GM12878 (cell line): ENCODE measurements around the gene CAMK2A. TPM values are rescaled to one million over a fixed set of nuclear protein-coding genes. Genes with fewer than 3 reads are reported as not detected.

Source experiments
- ATAC-seq: fragments of 200-7000 bp; cut with Tn5 transposase; 3 replicates; pipeline ENCODE4 v1.9.1; 2020; ENCODE audit warnings: mild to moderate bottlenecking, moderate library complexity
- BruUV-seq: library from RNA; stranded (reverse); fragments of 400-500 nt; replicated peaks from 2 replicates; lab custom pipeline; 2021; lab: Mats Ljungman, UMichigan
- CTCF ChIA-PET: fragments of 300-600 bp; sonication (Branson Sonifier 250); formaldehyde crosslinking; extraction: SDS; loops from one replicate; lab custom pipeline; 2021; ENCODE audit warnings: inconsistent platforms; lab: Yijun Ruan, JAX
- POLR2A ChIA-PET: fragments of 350-600 bp; formaldehyde crosslinking; extraction: SDS; loops from one replicate; lab custom pipeline; 2021; ENCODE audit warnings: inconsistent platforms; lab: Charles Lee
- RAD21 ChIA-PET: fragments of 300-600 bp; sonication (Branson Sonifier 250); formaldehyde crosslinking; loops from one replicate; lab custom pipeline; 2023; ENCODE audit warnings: antibody characterized with exemption; ENCODE audit not compliant: unreplicated experiment; lab: Charles Lee
- SMC1A ChIA-PET: fragments of 300-600 bp; sonication (Branson Sonifier 250); formaldehyde crosslinking; loops from one replicate; lab custom pipeline; 2023; ENCODE audit not compliant: unreplicated experiment, uncharacterized antibody; lab: Charles Lee
- DNase-seq: peaks from one replicate; pipeline ENCODE4 v3.0.0-alpha.2; 2011; ENCODE audit warnings: low read depth, low spot score
- FAIRE-seq: peaks from 3 replicates; lab custom pipeline; 2011; peaks lifted over from hg19 to GRCh38; lab: Jason Lieb, UNC
- H2AFZ ChIP-seq: 2 replicates; pipeline ENCODE4 v1.6.0; 2011; ENCODE audit warnings: low read depth, low read length, control low read depth; ENCODE audit not compliant: control insufficient read depth
- H3K27ac ChIP-seq: 2 replicates; pipeline ENCODE4 v1.5.1; 2011; ENCODE audit warnings: control low read depth; ENCODE audit not compliant: control insufficient read depth, insufficient read depth
- H3K27me3 ChIP-seq, 2 experiments: replicated peaks in 1 of 2; 2 replicates each; pipeline versions ENCODE4 v1.6.0 to v1.6.1; 2011; ENCODE audit warnings: low read length in 1 of 2; ENCODE audit not compliant: control insufficient read depth in 2 of 2, insufficient read depth in 2 of 2
- H3K36me3 ChIP-seq, 2 experiments: 2 replicates each; pipeline ENCODE4 v1.5.1; 2011; ENCODE audit warnings: low read length in 1 of 2; ENCODE audit not compliant: control insufficient read depth in 2 of 2, insufficient read depth in 2 of 2
- H3K4me1 ChIP-seq: 2 replicates; pipeline ENCODE4 v1.6.1; 2011; ENCODE audit warnings: mild to moderate bottlenecking, low read length, moderate library complexity, mixed read lengths; ENCODE audit not compliant: control insufficient read depth, insufficient read depth
- H3K4me2 ChIP-seq: 2 replicates; pipeline ENCODE4 v1.6.0; 2011; ENCODE audit warnings: control low read depth; ENCODE audit not compliant: control insufficient read depth, insufficient read depth
- H3K4me3 ChIP-seq: fragments of 200-600 bp; sonication (generic); 2 replicates; pipeline ENCODE4 v1.5.1; 2016
- H3K79me2 ChIP-seq: 2 replicates; pipeline ENCODE4 v1.6.0; 2011; ENCODE audit warnings: low read length; ENCODE audit not compliant: control insufficient read depth, insufficient read depth
- H3K9ac ChIP-seq: 2 replicates; pipeline ENCODE4 v1.8.0; 2011; ENCODE audit warnings: low read length, control low read depth, mixed read lengths; ENCODE audit not compliant: control insufficient read depth, insufficient read depth
- H3K9me3 ChIP-seq: replicated peaks from 3 replicates; pipeline ENCODE4 v1.5.1; 2011; ENCODE audit warnings: mild to moderate bottlenecking, low read length; ENCODE audit not compliant: control insufficient read depth, insufficient read depth
- H4K20me1 ChIP-seq: 2 replicates; pipeline ENCODE4 v1.6.0; 2011; ENCODE audit not compliant: control insufficient read depth, insufficient read depth
- HDGF ChIP-seq: fragments of 450-650 bp; IDR thresholded peaks from 2 replicates; pipeline ENCODE4 v1.6.1; 2016; ENCODE audit warnings: antibody characterized with exemption
- MTA3 ChIP-seq: IDR thresholded peaks from 2 replicates; pipeline ENCODE4 v1.6.1; 2012; ENCODE audit warnings: low read length, inconsistent platforms, borderline replicate concordance
- NR2F1 ChIP-seq: fragments of 450-650 bp; conservative IDR thresholded peaks from 2 replicates; pipeline ENCODE4 v1.6.1; 2017; ENCODE audit warnings: mild to moderate bottlenecking
- RELA ChIP-seq: fragments of 450-650 bp; IDR thresholded peaks from 2 replicates; pipeline ENCODE4 v1.8.0; 2014; ENCODE audit warnings: borderline replicate concordance; ENCODE audit not compliant: partially characterized antibody
- REST ChIP-seq: IDR thresholded peaks from 2 replicates; pipeline ENCODE4 v1.6.1; 2012; ENCODE audit warnings: mild to moderate bottlenecking, low read depth, low read length
- SMC3 ChIP-seq: IDR thresholded peaks from 2 replicates; pipeline ENCODE4 v1.6.1; 2011; ENCODE audit warnings: low read length, improper control_type of control experiment, borderline replicate concordance
- TCF3 ChIP-seq: IDR thresholded peaks from 2 replicates; pipeline ENCODE4 v1.6.1; 2012; ENCODE audit warnings: low read depth, mild to moderate bottlenecking, low read length, borderline replicate concordance; ENCODE audit not compliant: insufficient read depth
- TCF7 ChIP-seq: IDR thresholded peaks from 2 replicates; pipeline ENCODE4 v1.6.1; 2014; ENCODE audit warnings: antibody characterized with exemption, borderline replicate concordance
- YY1 ChIP-seq: IDR thresholded peaks from 2 replicates; pipeline ENCODE4 v1.6.1; 2011; ENCODE audit warnings: low read depth, mild to moderate bottlenecking, low read length
- ZBED1 ChIP-seq: IDR thresholded peaks from 2 replicates; pipeline ENCODE4 v1.6.1; 2016; ENCODE audit warnings: borderline replicate concordance
- WGBS: methylation state at CpG from one replicate; pipeline ENCODE4 v1.1.6; 2016; ENCODE audit warnings: low lambda C conversion rate; ENCODE audit not compliant: insufficient replicate concordance, insufficient coverage; ENCODE audit errors: missing lambda C conversion rate; 5-methylcytosine and 5-hydroxymethylcytosine counted together
- in situ Hi-C: fragments of 300-500 bp; cut with MboI; formaldehyde crosslinking; loops from 9 replicates; pipeline ENCODE4 v1.14.3; 2018; ENCODE audit warnings: mixed read lengths
- intact Hi-C: fragments of 100-400 bp; cut with micrococcal nuclease; formaldehyde crosslinking; loops from one replicate; pipeline ENCODE4 v1.14.2; 2022; ENCODE audit not compliant: unreplicated experiment
- polyA plus RNA-seq, 11 experiments: library from polyadenylated mRNA; depleted of rRNA in 4 of 11; unstranded in 6 of 11; stranded (reverse) in 5 of 11; fragments of >200 nt; fragmentation: Nextera tagmentation in 4 of 11; fragmentation: Illumina TruSeq in 1 of 11; extraction: Ambion mirVana in 4 of 11; extraction: Trizol in 1 of 11; gene quantifications; 1 replicate in 1 of 11; 2 replicates in 10 of 11; pipeline versions ENCODE4 v1.2.1 to v1.2.3, GENCODE V29; 2011 to 2016; ENCODE audit warnings: inconsistent platforms in 2 of 11, missing spikeins in 2 of 11, low read depth in 1 of 11
- total RNA-seq, 4 experiments: library from RNA; depleted of rRNA in 3 of 4; stranded (reverse); fragments of >200 nt in 3 of 4; fragmentation: Illumina TruSeq in 1 of 4; extraction: Trizol in 1 of 4; gene quantifications; 2 replicates each; pipeline versions ENCODE4 v1.2.1 to v1.2.3, GENCODE V29; 2013 to 2021
- TF ChIP-seq, protein P1 (sequence below): IDR thresholded peaks from 2 replicates; pipeline ENCODE4 v1.6.1; 2011; ENCODE audit warnings: low read depth, mild to moderate bottlenecking, low read length, moderate library complexity, borderline replicate concordance; ENCODE audit errors: extremely low read depth
- TF ChIP-seq, protein P2 (sequence below): IDR thresholded peaks from 2 replicates; pipeline ENCODE4 v1.6.1; 2011; ENCODE audit warnings: mild to moderate bottlenecking, low read depth, low read length, moderate library complexity; ENCODE audit not compliant: insufficient replicate concordance

CAMK2A gene
- total and polyA plus RNA-seq, 10 of the 15 experiments (the other 5 are each of a cell fraction or from before 2014, with no cell fraction given), result 0.11 TPM; not detected in 9

DNA sequence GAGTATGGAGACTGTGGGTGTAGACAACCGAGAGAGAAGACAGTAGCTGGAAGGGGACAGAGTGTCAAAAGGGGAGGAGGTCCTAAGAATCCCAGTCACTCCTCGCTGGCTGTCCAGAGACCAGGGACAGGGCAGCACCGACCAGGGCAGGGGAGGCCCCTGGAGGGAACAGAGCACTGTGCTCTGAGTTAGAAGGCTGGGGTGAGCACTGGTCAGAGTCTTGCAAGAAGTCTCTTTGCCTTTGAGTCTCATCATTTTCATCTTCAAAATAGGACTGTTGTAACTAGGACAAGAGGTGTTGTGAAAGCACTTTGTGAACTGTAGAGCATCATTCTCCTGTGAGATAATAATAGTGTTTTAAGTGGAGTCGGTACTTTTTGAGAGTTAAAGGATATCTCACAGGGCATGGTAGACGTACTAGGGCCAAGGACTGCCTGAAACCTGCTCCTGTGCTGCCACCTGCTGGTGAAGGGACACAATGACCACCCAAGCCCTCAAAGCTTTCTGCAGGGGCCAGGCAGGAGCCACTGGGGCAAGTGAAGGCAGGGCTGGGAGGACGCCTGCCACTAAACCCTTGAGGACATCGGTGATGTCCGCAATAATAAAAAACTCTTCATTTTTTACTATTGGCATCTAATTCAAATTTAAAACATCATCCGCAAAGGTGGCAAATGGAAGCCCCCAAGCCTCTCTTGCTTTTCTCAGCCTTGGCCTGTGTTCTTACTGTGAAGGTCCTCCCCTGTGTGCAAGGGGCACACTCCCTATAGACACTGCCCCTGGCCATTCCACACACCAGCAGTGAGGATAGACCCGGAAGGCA lies 71.5 kb downstream of the CAMK2A start (continued):
- TF ChIP-seq TCF7 (no peak), NR2F1 (0 out of 2 replicates have a peak, but pooled peaks have one; percentile 26), SMC3 (peak; percentile 92), ZBED1 (no peak), YY1 (peak; percentile 53), RELA (peak; percentile 68), HDGF (no peak)
- TF ChIP-seq, protein P1, sequence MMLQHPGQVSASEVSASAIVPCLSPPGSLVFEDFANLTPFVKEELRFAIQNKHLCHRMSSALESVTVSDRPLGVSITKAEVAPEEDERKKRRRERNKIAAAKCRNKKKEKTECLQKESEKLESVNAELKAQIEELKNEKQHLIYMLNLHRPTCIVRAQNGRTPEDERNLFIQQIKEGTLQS, result no peak
- TF ChIP-seq, all 136 proteins: peak for 7

DNA sequence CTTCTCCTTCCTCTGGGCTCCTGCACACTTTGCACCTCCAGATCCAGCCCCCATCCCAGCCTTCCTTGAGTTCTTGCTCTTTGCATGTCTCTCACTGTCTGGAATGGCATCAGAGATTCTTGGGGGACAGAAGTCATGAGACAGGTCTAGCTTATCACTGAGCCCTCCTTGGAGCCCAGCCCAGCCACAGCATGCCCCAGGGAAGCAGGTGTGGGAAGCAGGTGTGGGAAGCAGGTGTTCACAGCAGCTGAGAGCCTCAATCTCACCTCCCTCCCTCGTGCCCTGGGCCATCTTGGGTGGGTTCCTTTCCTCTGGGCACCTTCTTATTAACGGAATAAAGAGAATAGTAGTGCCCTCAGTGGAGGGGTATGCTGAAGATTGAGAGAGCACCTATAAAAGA lies 72.5 kb downstream of the CAMK2A start:
- Histone ChIP-seq H3K4me1 (no peaks in the 10 kb centered on the region), H2AFZ (no peak overlapping the region), H3K4me3 (no peak overlapping the region), H3K4me2 (no peak overlapping the region), H3K79me2 (no peaks in the 10 kb centered on the region), H4K20me1 (no peaks in the 10 kb centered on the region), H3K27me3 (peaks cover 2 to 4% of the 10 kb centered on the region in 2 experiments; a peak in 3 of 4 replicates), H3K36me3 (no peaks in the 10 kb centered on the region), H3K9me3 (no peaks in the 10 kb centered on the region), H3K9ac (no peak overlapping the region), H3K27ac (no peak overlapping the region)
- ChIA-PET SMC1A (interaction anchor here (0.7 to 1.5 kb wide), 2 partner anchors 63 to 86 kb away, joined by 3 to 4 read pairs; no protein-coding TSS in a partner anchor), CTCF (interaction anchor here (1.1 to 4.7 kb wide), 7 partner anchors 8 to 134 kb away, joined by 3 to 30 read pairs (median 12); no protein-coding TSS in a partner anchor), POLR2A (no interaction called here), RAD21 (interaction anchor here (2.3 kb wide), 1 partner anchor 87 kb away, joined by 9 read pairs; no protein-coding TSS in a partner anchor)
- intact Hi-C loops (loop anchor here (5.0 to 10.0 kb wide), 2 partner anchors 180 to 582 kb away; no protein-coding TSS in a partner anchor), in situ Hi-C loops (no loop called here)
- no peak for FAIRE-seq
- DNase-seq, result no peak
- ATAC-seq, result no peak
- WGBS, result 0% methylated on average over 2 of the region's 2 CpGs
- no TSS peak for BruUV-seq
- TF ChIP-seq MTA3, result no peak
- TF ChIP-seq TCF3, result no peak
- TF ChIP-seq REST, result no peak
- TF ChIP-seq, protein P2, sequence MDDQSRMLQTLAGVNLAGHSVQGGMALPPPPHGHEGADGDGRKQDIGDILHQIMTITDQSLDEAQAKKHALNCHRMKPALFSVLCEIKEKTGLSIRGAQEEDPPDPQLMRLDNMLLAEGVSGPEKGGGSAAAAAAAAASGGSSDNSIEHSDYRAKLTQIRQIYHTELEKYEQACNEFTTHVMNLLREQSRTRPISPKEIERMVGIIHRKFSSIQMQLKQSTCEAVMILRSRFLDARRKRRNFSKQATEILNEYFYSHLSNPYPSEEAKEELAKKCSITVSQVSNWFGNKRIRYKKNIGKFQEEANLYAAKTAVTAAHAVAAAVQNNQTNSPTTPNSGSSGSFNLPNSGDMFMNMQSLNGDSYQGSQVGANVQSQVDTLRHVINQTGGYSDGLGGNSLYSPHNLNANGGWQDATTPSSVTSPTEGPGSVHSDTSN, result no peak
